ENCODE results near the gene PIK3AP1.
"Not testable (repeated sequence)": the region's sequence is repeated elsewhere in the genome, so short reads cannot be mapped to it uniquely, and the experiment has no call there.

Gene PIK3AP1

GRCh38 chr10:96743988-96744585 lies 23.8 kb upstream of the PIK3AP1 start:
- no peak for DNase-seq (ENCODE audit: insufficient read length, low spot score)
- no peak for FAIRE-seq
- peak; percentile 37 for TF ChIP-seq CTCF (IDR thresholded peaks at IDR 0.05; ENCODE audit: insufficient read depth, missing control alignments)

DNA sequence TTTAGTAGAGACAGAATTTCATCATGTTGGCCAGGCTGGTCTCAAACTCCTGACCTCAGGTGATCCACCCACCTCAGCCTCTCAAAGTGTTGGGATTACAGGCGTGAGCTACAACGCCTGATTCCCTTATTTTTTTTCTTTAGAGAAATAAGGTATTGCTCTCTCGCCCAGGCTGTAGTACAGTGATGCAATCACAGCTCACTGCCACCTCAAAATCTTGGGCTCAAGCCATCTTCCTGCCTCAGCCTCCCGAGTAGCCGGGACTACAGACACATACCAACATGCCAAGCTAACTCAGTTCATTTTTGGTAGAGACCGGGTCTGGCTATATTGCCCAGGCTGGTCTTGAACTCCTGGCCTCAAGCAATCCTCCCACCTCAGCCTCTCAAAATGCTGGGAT lies 21.2 kb upstream of the PIK3AP1 start:
- not testable (repeated sequence) for DNase-seq (ENCODE audit: insufficient read length, low spot score); FAIRE-seq

DNA sequence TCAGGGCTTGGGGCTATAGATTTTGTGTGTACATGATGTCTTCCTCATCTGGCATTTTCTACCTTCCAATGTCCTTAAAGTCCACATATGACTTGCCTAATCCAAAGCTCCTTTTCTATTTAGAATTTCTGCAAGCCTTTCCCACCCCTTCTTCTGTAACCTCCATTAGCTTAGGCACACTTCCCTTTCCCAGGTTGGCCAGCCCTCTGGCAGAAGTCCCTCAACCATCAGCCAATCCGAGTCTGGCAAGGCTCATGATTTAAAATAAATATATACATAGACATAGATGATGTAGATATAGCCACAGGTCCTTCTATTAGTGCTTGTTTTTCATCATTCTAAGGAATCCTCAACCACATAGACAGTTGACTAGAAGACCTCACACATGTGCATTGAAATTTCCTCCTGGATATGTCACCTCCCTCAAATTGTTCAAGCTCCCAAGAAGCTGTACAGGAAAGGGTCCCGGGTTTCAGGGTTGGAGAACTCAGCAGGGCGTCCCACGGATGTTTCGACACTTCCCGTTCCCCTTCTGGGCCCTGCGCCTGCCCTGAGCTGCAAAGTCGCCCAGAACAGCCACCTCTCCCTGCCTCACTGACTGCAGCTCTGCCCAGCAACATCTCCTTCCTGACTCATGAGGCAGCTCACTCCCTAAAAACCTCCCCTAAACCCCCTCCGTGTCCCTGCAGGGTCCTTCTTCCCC lies 20.4 kb upstream of the PIK3AP1 start:
- FAIRE-seq (no peak), DNase-seq (ENCODE audit: insufficient read length, low spot score) (no peak)

DNA sequence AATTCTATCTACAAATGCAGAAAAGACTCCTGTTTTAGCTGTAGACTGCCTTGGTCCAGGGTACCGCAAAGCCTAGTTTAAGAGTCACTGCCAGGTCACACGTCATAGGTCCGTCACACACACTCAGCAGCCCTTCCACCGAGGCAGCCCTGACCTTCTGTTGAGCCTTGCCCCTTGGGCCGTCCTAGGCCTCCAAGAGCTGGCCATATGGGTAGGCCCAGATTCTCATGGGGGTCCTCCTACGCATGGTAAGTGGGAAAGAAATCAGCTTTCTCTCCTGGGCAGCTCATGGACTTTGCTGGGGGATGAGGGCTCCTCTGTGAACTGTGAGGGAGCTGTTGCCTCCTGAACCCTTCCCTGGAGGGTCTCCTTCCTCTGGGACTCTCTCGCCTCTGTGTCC lies 19.8 kb upstream of the PIK3AP1 start:
- no peak for TF ChIP-seq CTCF (IDR thresholded peaks at IDR 0.05; ENCODE audit: insufficient read depth, missing control alignments)
- DNase-seq (ENCODE audit: insufficient read length, low spot score) (no peak), FAIRE-seq (no peak)

More for the DNA sequence above, 20.4 kb upstream of the PIK3AP1 start:
- TF ChIP-seq CTCF (IDR thresholded peaks at IDR 0.05; ENCODE audit: insufficient read depth, missing control alignments), result no peak

DNA sequence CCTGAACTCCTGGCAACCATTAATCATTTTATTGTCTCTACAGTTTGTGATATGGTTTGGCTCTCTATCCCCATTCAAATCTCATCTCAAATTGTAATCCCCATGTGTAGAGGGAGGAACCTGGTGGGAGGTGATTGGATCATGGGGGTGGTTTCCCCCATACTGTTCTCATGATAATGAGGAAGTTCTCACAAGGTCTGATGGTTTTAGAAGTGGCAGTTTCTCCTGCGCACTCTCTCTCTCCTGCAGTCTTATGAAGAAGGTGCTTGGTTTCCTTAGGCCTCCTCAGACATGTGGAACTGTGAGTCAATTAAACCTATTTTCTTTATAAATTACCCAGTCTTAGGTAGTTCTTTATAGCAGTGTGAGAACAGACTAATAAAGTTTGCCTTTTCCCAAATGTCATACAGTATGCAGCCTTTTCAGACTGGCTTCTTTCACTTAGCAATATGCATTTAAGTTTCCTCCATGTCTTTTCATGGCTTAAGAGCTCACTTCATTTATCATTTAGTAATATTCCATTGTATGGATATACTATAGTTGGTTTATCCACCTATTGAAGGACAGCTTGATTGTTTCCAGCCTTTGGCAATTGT lies 17.1 kb upstream of the PIK3AP1 start:
- not testable (repeated sequence) for FAIRE-seq; DNase-seq (ENCODE audit: insufficient read length, low spot score)

- FAIRE-seq, result no peak
- no peak for DNase-seq (ENCODE audit: insufficient read length, low spot score)
- TF ChIP-seq CTCF (IDR thresholded peaks at IDR 0.05; ENCODE audit: insufficient read depth, missing control alignments), result no peak
These were observed 4.3 kb upstream of the PIK3AP1 start for GRCh38 chr10:96724621-96725020.

GRCh38 chr10:96721207-96721572 lies 876 bp upstream of the PIK3AP1 start:
- no peak for TF ChIP-seq CTCF (IDR thresholded peaks at IDR 0.05; ENCODE audit: insufficient read depth, missing control alignments)
- FAIRE-seq (no peak), DNase-seq (ENCODE audit: insufficient read length, low spot score) (no peak)

- DNase-seq (ENCODE audit: insufficient read length, low spot score) (no peak), FAIRE-seq (no peak)
- no peak for TF ChIP-seq CTCF (IDR thresholded peaks at IDR 0.05; ENCODE audit: insufficient read depth, missing control alignments)
These were observed 378 bp downstream of the PIK3AP1 start for GRCh38 chr10:96719850-96720421.

Data from D721Med (cell line).